T-helper 22 cell (primary cell): ENCODE measurements around the gene CDH4.
"Not testable (repeated sequence)": the region's sequence is repeated elsewhere in the genome, so short reads cannot be mapped to it uniquely, and the experiment has no call there.

Experiments used
- DNase-seq: peaks from one replicate; pipeline ENCODE4 v3.0.0-alpha.2; 2020; ENCODE audit warnings: low read depth

Gene CDH4

DNA sequence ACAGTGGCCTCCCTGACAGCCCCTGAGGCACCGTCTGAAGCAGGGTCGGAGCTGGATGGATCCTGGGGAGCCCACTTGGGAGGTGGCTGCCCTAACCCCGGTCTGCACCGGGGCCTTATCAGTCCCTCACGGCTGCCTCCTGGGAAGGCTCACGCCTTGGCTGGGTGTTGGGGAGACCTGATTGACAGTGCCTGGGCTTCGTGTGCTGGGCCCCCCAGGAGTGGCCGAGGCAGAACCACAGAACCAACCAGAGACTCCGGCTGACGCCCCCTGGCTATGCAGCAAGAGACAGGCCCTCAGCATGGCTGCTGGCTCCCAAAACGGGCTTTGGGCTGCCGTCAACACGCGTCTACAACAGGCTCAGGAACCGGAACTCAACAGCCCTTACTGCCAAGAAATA lies 594.0 kb downstream of the CDH4 start:
- DNase-seq: no peak

DNA sequence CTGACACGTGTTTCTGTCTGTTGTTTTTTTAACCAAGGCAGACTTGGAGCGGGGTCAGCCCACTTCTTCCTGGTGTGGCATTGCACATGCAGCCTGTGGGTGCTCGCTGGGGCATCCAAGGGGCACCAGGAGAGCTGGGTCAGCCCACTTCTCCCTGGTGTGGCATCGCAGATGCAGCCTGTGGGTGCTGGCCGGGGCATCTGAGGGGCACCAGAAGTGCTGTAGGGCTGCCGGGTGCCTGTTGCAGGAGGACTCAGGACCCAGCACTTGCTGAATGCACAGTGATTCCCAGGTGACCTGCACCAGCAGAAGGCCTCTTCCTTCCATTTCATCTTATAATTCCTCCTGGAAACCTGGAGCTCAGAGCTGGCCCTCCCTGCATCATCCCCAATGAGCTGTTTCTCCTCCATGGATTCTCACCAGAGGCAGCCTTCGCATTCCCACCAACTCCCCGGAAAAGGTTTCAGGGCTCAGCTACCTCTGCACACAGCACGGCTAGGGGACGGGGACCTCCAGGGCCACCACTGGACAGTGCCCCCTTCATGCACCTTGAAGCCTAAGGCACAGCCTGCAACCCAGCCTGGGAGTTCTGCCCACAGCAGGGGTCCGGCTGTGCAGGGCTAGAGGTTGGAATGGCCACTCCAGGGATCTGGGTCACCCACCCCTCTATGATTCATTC lies 594.8 kb downstream of the CDH4 start:
- no peak for DNase-seq

DNA sequence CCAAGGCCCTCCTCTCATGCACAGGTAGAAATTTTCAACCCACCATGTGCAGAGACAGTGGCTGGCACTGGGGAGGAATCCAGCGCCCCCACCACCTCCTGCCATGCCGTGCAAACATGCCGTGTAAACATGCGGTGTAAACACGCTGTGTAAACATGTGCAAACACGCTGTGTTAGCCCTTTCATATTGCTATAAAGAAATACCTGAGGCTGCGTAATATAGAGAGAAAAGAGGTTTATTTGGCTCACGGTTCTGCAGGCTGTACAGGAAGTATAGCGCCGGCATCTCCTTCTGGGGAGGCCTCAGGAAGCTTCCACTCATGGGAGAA lies 595.3 kb downstream of the CDH4 start:
- no peak for DNase-seq

DNA sequence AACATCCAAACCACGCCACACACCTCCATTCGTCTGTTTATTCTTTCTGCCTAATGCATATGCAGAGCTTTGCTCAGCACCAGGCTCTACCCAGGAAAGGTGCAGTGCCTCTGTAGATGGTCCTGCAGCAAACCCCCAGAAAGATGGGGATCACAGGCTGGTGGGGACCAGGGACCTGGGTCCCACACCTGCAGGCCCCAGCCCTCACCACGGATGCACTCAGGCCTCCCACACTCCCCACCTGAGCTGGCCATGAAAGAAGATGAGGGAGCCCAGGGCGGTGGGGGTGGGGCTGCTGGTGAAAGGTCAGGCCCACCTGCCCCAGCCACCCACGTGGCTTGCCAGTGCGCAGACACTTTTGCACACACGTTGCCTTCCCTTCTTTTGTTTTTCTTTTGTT lies 595.9 kb downstream of the CDH4 start:
- DNase-seq: no peak

DNA sequence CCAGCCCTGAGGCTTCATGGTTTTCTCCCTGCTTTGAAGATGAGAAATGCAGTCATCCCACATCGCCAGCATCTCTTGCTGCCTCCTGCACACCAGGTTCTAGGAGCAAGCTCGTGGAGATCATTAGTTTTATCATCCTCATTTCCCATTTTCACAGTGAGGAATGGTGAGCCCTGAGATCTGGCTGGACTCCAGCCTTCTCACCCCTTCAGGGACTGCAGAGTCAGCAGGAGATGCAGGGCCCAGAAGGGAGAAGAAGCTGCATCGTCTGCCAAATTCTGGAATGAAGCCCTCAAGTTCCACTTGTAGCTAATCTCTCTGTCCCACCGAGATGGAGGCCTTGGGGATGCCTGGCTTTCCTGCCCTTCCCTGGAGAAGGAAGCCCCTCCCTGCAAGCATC lies 596.8 kb downstream of the CDH4 start:
- DNase-seq: no peak

DNA sequence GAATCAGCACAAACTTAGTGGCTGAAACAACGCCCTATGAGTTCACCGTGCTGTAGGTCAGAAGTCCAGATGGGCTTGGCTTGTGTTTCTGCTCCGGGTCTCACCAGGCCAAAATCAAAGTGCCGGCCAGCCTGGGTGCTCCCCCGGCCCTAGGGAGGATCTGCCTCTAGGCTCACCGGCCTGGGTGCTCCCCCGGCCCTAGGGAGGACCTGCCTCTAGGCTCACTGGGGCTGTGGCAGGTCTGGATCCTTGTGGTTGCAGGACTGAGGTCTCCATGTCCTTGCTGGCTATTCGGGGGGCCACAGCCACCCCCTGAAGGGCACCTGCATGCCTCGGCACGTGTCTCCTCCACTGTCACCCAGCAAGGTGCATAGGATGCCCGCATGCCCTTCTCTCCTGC lies 597.3 kb downstream of the CDH4 start:
- DNase-seq: no peak

DNA sequence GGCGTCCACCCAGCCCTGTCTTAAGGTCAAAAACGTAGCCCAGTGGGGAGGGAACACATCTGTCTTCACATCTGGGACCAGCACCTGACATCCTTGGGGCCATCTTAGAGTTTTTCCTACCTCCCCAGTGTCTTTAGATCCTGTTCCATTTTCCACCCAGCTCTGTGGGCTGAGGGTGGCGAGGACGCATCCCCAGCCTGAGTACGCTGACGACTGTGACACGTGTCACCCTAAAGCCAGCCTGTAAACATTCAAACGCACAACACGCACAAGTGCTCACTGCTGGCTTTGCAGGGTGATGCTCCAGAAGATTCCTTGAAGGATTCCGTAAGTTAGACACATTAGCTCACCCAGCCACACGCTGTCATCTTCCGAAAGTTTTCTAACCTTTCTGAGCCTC lies 597.8 kb downstream of the CDH4 start:
- DNase-seq: no peak

DNA sequence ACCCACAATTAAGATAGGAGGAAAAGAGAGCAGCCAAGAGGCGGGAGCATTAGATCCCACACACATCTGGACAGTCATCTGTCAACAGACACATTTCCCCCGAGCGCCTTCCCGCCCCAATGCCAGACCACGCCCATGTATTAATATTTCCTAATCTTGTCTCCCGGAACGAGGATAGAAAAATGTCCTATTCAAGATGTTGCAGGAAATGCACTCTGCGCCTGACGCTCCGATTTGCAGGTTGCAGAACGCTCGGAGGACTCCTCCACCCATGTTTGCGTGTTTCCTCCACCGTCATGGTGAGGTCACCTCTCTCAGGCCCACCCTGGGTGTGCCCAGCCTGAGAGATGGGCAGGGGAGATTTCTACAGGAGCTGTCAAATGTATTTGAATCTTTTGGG lies 598.4 kb downstream of the CDH4 start:
- no peak for DNase-seq

DNA sequence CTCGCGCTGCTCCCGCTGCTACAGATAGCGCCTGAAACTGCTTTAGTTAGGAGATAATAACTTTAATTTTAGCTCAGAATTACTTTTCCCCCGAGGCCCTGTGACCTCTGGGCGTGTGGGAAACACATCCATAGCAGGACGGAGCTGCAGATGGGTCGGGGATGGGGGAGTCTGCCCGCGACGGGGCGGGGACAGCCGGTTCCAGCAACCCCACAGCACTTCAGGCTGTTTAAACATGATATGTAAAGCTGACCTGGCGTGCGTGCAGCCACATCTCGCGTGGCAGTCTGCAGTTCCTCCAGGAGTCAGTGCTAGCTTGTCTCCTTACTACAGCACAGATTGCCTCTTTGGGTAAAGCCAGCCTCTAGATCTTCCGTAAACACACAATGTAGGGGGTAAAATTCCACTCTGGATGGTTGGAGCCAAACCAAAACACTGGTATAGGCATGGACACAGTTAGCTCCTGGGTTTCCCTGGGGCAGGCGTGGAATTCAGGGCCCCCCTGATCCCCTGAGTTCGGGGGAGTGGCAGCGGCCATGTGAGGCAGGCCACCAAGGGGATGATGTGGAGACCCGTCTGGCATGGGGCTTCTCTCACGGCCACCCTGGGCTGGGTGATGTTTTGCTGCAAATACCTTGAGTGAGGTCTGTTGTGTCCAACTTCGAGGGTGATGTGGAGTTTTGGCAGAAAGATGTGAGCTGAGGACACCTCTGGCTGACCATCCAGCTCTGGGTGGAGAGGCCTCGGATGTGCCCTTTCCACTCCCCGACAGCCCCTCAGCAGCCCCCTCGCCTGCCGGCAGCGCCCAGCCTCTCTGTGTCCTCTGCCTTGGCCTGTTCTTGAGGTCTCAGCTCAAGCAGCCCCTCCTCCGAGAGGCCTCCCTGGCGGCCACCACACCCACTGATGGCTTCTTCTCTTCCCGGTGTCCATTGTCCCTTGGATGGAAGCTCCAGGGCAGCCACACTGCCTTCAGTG lies 599.2 kb downstream of the CDH4 start:
- DNase-seq: no peak

DNA sequence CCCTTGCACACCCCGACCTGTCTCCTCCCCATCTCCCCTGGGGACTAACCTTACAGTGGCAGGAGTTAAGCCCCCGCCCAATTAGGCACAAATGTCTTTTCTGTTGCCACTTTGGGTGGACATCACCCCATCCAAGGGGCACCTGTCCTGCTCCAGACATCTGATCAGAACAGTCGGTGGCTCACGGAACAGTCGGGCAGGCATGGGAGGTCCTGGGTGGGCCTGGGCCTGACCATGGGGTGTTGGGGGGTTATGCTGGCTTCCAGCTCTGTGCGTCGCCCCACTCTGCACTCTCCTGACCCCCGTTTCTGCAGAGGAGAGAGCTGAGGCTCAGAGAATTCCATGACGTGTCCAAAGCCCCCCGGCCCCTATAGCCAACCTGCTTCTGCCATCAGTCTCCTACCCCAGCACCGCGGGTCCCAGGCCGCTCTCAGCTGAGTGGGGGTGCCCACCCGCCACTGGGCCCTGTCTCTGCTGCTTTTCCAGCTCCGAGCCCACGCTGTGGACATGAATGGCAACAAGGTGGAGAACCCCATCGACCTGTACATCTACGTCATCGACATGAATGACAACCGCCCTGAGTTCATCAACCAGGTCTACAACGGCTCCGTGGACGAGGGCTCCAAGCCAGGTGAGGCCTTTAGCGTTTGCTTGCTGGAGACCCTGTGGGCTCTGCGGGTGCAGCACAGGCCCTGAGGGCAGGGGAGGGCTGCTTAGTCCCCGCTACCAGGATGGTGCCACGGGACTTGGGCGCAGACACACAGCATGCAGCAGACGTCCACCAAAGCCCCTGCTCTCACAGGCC lies 600.4 kb downstream of the CDH4 start:
- DNase-seq: no peak

DNA sequence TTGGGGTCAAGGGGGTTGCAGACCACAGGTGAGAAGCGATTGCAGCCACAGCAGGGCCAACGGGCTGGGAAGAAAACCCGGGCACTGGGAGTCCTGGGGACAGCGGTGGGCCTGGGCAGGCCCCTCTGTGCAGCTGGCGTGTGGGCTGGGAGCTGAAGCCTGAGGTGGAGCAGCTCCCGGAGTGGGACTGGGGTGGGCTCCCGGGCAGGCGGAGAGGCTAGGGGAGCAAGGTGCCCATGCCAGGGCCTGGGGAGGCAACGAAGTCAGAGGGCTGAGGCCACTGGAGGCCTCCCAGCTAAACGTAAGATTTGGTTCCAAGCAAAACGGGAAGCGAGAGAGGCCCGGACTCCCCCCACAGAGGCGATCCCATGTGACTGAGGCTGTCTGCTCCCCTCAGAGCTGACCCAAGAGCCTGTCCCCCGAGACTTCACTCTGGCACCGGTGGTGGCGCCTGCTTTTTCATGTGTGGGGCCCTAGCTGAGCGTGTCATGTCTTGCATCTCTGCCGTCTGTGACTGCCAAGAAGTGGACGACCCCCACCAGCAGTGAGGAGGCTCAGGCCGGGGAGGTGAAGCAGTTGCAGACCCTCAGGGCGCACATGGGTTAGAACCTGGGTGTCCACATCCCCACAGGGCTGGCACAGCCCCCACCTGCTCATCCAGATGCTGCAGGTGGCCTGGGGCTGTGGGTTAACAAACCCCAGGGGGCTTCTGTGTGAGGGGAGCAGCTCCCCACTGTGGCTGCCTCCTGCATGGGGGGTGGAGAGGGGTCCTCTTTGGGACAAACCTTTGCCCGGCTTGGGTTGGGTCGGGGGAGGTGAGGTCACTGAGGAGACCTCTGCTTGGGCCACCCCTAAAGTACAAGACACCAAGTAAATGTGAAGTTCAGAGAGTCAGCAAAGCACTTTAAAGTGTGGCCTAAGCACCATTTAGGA lies 601.3 kb downstream of the CDH4 start:
- DNase-seq: no peak

DNA sequence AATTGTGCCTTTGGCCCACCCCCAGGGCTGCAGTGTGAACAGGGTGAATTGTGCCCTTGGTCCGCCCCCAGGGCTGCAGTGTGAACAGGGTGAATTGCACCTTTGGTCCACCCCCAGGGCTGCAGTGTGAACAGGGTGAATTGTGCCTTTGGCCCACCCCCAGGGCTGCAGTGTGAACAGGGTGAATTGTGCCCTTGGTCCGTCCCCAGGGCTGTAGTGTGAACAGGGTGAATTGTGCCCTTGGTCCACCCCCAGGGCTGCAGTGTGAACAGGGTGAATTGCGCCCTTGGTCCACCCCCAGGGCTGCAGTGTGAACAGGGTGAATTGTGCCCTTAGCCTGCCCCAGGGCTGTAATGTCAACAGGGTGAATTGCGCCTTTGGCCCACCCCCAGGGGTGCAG lies 602.5 kb downstream of the CDH4 start:
- DNase-seq: not testable (repeated sequence)

DNA sequence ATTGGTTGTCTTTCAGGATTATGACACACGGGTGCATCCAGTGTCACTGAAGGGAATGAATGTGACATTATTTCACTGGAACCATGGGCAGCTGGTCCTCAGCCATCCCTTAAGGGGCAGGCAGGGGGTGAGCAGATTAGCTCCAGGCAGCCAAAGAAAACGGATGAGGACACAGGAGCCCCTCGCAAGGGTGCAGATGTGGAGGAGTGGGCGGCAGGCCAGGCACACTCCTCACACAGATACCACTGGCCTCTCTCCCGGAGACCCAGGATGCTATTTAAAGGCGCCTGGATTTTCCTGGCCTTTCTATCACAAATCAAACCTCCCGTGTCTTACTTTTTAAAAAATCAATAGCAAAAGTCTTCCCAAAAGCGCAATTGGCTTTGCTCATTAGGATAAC lies 603.2 kb downstream of the CDH4 start:
- no peak for DNase-seq

DNA sequence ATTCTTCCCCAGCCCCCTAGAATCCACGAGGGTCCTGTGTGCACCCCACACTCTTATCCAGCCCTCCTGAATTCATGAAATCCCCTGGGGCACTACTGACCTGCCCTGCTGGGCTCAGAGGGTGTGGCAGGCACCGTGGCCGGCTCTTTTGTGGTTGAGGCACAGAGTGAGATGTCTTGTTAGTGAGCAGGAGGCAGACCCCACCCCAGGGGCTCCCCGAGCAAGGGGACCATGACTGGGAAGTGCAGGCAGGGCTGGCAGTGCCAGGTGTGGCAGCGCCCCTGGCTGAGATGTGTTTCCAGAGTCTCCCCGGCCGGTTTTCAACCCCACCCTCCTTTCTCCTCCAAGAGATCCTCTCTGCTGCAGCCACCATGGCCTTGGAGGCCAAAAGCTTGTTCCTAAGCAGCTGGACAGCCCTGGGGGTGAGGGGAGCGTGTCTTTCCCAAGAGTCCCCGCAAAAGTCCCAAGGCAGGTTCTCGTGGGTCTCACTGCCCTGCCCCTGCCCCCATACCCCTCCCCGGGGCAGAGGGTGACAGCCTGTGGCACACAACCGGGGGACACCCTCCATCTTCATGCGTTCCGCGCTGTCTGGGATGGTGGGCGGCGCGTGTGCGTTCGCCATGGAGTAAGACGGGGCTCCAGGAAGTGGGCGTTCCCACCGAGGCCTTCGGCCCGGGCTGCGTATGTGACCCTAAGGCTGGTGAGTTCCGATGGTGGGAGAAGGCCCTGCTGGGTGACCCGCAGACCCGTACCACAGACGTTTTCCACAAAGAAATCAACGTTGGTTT lies 604.8 kb downstream of the CDH4 start:
- no peak for DNase-seq

DNA sequence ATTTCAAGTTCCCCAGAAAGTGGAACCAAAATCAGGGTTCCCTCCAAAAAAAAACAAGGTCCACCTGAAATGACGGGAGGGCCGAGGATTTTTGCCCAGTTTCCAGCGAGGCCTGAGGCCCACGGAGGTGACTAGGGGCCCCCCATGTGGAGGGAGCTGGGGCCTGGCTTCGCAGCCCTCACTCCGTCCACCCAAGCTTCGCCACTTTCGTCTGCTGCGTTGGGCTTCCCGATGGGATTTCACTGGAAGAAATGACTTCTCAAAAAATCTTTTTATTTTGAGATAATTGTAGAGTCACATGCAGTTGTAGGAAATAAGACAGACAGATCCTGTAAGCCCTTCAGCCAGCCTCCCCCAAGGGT lies 605.3 kb downstream of the CDH4 start:
- no peak for DNase-seq

DNA sequence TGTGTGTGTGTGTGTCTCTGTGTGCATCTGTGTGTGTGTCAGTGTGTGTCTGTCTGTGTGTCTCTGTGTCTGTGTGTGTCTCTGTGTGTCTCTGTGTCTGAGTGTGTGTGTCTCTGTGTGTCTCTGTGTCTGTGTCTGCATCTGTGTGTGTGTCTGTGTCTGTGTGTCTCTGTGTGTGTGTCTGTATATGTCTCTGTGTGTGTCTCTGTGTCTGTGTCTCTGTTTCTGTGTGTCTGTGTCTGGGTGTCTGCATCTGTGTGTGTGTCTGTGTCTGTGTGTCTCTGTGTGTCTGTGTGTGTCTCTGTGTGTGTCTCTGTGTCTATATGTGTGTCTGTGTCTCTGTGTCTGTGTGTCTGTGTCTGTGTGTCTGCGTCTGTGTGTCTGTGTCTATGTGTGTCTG lies 605.8 kb downstream of the CDH4 start:
- DNase-seq: no peak

DNA sequence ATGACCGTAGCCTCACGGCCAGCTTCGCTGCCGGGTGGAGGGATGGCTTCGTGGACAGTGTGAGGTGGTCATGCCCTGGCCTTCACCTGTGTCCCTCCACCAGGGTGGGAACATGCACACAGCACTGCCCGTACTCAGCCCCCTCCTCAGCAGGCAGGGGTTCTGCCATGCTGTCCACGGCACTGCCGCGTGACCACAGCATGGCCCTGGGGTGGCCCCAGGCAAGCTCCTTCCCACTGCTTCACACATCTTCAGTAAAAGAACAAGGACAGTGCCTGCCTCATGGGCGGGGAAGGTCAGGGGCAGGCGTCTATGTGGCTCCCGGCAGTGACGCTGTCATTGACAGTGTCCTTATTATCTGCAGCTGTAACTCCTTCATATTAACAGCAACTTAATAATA lies 607.7 kb downstream of the CDH4 start:
- no peak for DNase-seq

DNA sequence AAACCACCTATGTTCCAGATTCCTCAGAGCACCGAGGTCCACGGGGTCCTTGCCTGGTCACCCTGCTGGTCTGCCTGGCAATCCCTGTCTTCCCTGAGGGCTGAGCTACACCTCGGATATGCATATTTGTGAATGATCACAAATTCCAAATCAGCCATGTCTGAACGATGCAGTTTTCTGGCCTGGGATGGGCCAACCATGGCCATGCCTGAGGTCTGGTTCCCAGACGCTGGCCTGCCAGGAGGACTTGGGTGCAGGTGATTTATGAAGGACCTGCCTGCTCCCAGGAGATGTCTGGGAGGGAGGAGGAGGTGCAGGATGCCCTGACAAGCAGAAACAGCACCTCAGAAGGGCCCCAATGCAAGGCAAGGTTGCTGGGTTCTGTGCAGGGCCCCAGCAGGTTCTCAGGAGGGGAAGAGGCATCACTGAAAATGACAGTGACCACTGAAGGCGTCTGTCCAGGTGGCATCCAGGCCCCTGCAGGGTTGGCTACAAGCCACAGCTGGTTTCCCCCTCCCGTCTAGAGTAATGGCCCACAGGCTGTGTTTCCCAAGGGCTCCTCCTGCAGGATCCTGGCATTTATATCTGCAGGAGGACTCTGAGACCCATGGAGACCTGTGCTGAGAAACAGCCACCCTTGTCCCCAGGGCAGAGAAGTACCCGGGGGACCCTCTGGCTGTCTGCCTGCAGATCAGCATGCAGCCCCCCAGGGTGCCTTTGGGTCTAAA lies 608.4 kb downstream of the CDH4 start:
- no peak for DNase-seq

DNA sequence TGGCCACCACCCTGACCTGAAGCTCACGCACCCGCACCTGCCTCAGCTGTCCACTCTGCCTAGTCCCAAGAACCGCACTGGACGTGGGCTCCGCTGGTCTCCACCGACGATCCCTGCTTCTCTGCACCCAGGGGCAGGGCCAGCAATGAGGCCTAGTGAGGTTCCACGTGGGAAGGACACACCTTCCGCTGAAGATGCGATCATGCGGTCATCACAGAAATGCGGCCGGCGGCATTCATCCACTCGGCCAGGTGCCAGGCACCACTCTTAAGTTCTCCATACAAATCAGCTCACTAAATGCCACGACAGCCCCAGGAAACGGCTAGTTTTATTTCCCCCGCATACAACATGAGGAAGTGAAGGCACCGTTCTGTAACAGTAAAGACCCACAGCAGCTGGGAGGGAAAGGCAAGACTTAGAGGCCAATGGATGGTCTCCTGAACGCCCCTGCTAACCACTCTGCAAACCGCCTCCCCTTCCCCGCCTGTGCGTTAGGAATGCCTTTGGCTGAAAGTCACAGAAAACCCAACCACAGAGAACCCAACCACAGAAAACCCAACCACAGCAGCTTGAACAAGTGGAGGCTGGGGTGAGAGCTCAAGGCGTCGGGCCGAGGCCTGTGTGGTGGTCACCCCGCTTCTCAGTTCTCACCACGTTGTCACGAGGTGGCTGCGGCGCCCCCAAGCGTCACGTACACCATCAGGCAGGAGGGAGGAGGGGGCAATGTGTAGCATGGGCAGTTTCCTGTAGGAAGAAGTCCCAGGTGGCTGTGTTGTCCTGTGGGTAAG lies 609.2 kb downstream of the CDH4 start:
- DNase-seq: no peak
